ENCODE data around the gene CRTC1.

GRCh38 chr19:18780631-18781030, 97.2 kb downstream of the CRTC1 start:
- TF ChIP-seq, protein P1, sequence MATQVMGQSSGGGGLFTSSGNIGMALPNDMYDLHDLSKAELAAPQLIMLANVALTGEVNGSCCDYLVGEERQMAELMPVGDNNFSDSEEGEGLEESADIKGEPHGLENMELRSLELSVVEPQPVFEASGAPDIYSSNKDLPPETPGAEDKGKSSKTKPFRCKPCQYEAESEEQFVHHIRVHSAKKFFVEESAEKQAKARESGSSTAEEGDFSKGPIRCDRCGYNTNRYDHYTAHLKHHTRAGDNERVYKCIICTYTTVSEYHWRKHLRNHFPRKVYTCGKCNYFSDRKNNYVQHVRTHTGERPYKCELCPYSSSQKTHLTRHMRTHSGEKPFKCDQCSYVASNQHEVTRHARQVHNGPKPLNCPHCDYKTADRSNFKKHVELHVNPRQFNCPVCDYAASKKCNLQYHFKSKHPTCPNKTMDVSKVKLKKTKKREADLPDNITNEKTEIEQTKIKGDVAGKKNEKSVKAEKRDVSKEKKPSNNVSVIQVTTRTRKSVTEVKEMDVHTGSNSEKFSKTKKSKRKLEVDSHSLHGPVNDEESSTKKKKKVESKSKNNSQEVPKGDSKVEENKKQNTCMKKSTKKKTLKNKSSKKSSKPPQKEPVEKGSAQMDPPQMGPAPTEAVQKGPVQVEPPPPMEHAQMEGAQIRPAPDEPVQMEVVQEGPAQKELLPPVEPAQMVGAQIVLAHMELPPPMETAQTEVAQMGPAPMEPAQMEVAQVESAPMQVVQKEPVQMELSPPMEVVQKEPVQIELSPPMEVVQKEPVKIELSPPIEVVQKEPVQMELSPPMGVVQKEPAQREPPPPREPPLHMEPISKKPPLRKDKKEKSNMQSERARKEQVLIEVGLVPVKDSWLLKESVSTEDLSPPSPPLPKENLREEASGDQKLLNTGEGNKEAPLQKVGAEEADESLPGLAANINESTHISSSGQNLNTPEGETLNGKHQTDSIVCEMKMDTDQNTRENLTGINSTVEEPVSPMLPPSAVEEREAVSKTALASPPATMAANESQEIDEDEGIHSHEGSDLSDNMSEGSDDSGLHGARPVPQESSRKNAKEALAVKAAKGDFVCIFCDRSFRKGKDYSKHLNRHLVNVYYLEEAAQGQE (IDR thresholded peaks at IDR 0.05; ENCODE audit: insufficient read depth in 1 of 2, low read depth in 2 of 2, low read length in 2 of 2): no peak
- TF ChIP-seq TAF1 (IDR thresholded peaks at IDR 0.05; ENCODE audit: borderline replicate concordance, insufficient read depth, low read length) (no peak), POLR2AphosphoS5 (IDR thresholded peaks at IDR 0.05; ENCODE audit: low read depth, low read length) (no peak), SIN3A (IDR thresholded peaks at IDR 0.05; ENCODE audit: borderline replicate concordance, insufficient read depth, low read length) (no peak), FOXP2 (optimal IDR thresholded peaks at IDR 0.05; ENCODE audit: borderline replicate concordance, extremely low read depth, extremely low read length, insufficient read depth) (no peak)
